HL-60 (cell line): ENCODE data around the gene ANO10.

Experiments
- DNase-seq, 2 experiments: peaks; one replicate each; pipeline ENCODE4 v3.0.0-alpha.2; 2010 to 2020; ENCODE audit warnings: low read depth in 1 of 2, low spot score in 1 of 2
- H3K27ac ChIP-seq: fragments of 250-450 bp; sonication (Bioruptor Pico); replicated peaks from 2 replicates; pipeline ENCODE4 v1.5.1; 2020; ENCODE audit warnings: mild to moderate bottlenecking, moderate library complexity
- H3K27me3 ChIP-seq: fragments of 250-450 bp; sonication (Bioruptor Pico); 2 replicates; pipeline ENCODE4 v1.5.1; 2021; ENCODE audit warnings: mild to moderate bottlenecking, moderate library complexity; ENCODE audit not compliant: insufficient read depth, poor library complexity, severe bottlenecking
- H3K4me3 ChIP-seq: replicated peaks from 2 replicates; pipeline ENCODE4 v1.5.1; 2011; ENCODE audit warnings: mild to moderate bottlenecking, control low read depth, low read length; ENCODE audit not compliant: insufficient read depth
- GABPA ChIP-seq: IDR thresholded peaks from 2 replicates; pipeline ENCODE4 v1.6.1; 2012; ENCODE audit warnings: low read depth
- POLR2AphosphoS5 ChIP-seq: IDR thresholded peaks from 2 replicates; pipeline ENCODE4 v1.6.1; 2012; ENCODE audit warnings: low read depth
- REST ChIP-seq: IDR thresholded peaks from 2 replicates; pipeline ENCODE4 v1.6.1; 2012; ENCODE audit warnings: low read depth; ENCODE audit not compliant: insufficient replicate concordance
- SPI1 ChIP-seq: IDR thresholded peaks from 2 replicates; pipeline ENCODE4 v1.6.1; 2012; ENCODE audit warnings: low read depth, mild to moderate bottlenecking, borderline replicate concordance
- TF ChIP-seq, protein P1 (sequence below): IDR thresholded peaks from one replicate; pipeline ENCODE4 v1.5.1; 2011; ENCODE audit warnings: low read length, control low read depth, inconsistent platforms; ENCODE audit not compliant: insufficient read depth

ANO10 gene

GRCh38 chr3:43341788-43342187, 280.0 kb downstream of the ANO10 start:
- H3K27ac ChIP-seq, result no peak overlapping the region
- TF ChIP-seq GABPA (no peak), REST (no peak), SPI1 (no peak), POLR2AphosphoS5 (no peak)
- TF ChIP-seq, protein P1, sequence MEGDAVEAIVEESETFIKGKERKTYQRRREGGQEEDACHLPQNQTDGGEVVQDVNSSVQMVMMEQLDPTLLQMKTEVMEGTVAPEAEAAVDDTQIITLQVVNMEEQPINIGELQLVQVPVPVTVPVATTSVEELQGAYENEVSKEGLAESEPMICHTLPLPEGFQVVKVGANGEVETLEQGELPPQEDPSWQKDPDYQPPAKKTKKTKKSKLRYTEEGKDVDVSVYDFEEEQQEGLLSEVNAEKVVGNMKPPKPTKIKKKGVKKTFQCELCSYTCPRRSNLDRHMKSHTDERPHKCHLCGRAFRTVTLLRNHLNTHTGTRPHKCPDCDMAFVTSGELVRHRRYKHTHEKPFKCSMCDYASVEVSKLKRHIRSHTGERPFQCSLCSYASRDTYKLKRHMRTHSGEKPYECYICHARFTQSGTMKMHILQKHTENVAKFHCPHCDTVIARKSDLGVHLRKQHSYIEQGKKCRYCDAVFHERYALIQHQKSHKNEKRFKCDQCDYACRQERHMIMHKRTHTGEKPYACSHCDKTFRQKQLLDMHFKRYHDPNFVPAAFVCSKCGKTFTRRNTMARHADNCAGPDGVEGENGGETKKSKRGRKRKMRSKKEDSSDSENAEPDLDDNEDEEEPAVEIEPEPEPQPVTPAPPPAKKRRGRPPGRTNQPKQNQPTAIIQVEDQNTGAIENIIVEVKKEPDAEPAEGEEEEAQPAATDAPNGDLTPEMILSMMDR, result no peak
- DNase-seq, result no peak
- no peaks in the 10 kb centered on the region for H3K27me3 ChIP-seq
- H3K4me3 ChIP-seq, result no peak overlapping the region

DNA sequence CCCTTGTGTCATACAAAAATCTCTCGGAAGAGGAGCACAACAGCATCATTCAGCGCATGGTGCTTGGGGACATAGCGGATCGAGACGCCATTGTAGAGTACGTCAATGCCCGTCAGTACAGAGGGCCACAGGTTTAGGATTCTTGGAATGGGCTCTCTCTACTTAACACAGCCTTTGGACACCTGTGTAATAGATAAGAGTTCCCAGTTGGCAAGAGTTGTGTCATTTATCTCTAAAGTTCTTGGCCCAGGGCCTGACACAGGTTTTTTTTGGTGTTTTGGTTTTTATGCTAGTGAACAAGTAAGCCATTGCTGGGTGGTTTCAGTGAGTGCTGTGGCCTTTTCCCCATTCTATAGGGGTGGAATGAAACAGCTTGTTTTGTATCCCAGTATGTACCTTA, 281.4 kb downstream of the ANO10 start:
- no peak for DNase-seq
- no peak for TF ChIP-seq SPI1
- no peaks in the 10 kb centered on the region for H3K27me3 ChIP-seq
- H3K27ac ChIP-seq, result no peak overlapping the region
- no peak overlapping the region for H3K4me3 ChIP-seq

GRCh38 chr3:43338295-43338694, 283.5 kb downstream of the ANO10 start:
- Histone ChIP-seq H3K27me3 (no peaks in the 10 kb centered on the region), H3K4me3 (no peak overlapping the region), H3K27ac (no peak overlapping the region)
- TF ChIP-seq SPI1 (no peak), REST (no peak), POLR2AphosphoS5 (no peak), GABPA (no peak)
- TF ChIP-seq, protein P1, result no peak
- DNase-seq, result no peak

DNA sequence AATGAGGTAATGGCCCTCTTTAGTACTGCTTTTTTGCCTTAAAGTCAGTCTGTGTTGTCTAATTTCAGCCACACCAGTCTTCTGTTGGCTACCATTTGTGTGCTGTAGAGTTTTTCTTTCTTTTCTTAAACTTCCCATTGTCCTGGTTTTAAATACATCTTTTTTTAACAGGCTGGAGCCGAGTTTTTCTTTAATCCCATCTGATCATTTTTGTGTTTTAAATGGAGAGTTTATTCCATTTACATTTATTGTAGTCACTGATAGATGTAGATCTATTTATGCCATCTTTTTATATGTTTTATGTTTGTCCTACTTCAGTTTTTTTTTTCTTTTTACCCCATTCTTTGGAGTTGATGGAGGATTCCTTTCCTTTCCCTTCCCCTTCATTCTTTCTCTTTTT, 286.0 kb downstream of the ANO10 start:
- Histone ChIP-seq H3K27ac (no peak overlapping the region), H3K4me3 (no peak overlapping the region), H3K27me3 (no peaks in the 10 kb centered on the region)
- no peak for TF ChIP-seq SPI1
- no peak for TF ChIP-seq POLR2AphosphoS5
- TF ChIP-seq GABPA, result no peak
- TF ChIP-seq, protein P1, result no peak
- TF ChIP-seq REST, result no peak
- DNase-seq, result no peak
